ES-I3 (cell line): Measurements from ENCODE around the gene NCOA3.

Experiments used
- H3K36me3 ChIP-seq: 2 replicates; pipeline ENCODE4 v1.6.1; 2013; ENCODE audit warnings: mild to moderate bottlenecking, low read length, control low read depth, moderate library complexity; ENCODE audit not compliant: insufficient read depth
- H3K4me1 ChIP-seq: 2 replicates; pipeline ENCODE4 v1.6.1; 2013; ENCODE audit warnings: mild to moderate bottlenecking, control low read depth, low read length; ENCODE audit not compliant: insufficient read depth
- H3K9ac ChIP-seq: 2 replicates; pipeline ENCODE4 v1.6.1; 2013; ENCODE audit warnings: low read depth, mild to moderate bottlenecking, low read length, moderate library complexity
- H3K9me3 ChIP-seq: 2 replicates; pipeline ENCODE4 v1.6.1; 2013; ENCODE audit warnings: mild to moderate bottlenecking, low read length, moderate library complexity; ENCODE audit not compliant: control insufficient read depth, insufficient read depth

Gene NCOA3

GRCh38 chr20:47464380-47465101 lies 37.1 kb upstream of the NCOA3 start:
- Histone ChIP-seq H3K36me3 (no peaks in the 10 kb centered on the region), H3K4me1 (peaks cover 4% of the 10 kb centered on the region; the same call in 1 of the 2 replicates), H3K9ac (no peak overlapping the region), H3K9me3 (no peaks in the 10 kb centered on the region)

- Histone ChIP-seq H3K4me1 (peaks cover 4% of the 10 kb centered on the region; the same call in 1 of the 2 replicates), H3K9me3 (no peaks in the 10 kb centered on the region), H3K9ac (no peak overlapping the region), H3K36me3 (no peaks in the 10 kb centered on the region)
These were observed 36.2 kb upstream of the NCOA3 start for GRCh38 chr20:47465335-47466090.

GRCh38 chr20:47466213-47466612 lies 35.5 kb upstream of the NCOA3 start:
- H3K36me3 ChIP-seq = no peaks in the 10 kb centered on the region
- H3K9ac ChIP-seq = no peak overlapping the region
- H3K4me1 ChIP-seq = peaks cover 4% of the 10 kb centered on the region; the same call in 1 of the 2 replicates
- no peaks in the 10 kb centered on the region for H3K9me3 ChIP-seq

GRCh38 chr20:47466704-47467459 lies 34.8 kb upstream of the NCOA3 start:
- Histone ChIP-seq H3K9me3 (no peaks in the 10 kb centered on the region), H3K4me1 (peaks cover 4% of the 10 kb centered on the region; the same call in 1 of the 2 replicates), H3K36me3 (no peaks in the 10 kb centered on the region), H3K9ac (no peak overlapping the region)

- Histone ChIP-seq H3K36me3 (no peaks in the 10 kb centered on the region), H3K9ac (no peak overlapping the region), H3K9me3 (no peaks in the 10 kb centered on the region), H3K4me1 (peaks cover 4% of the 10 kb centered on the region; the same call in 1 of the 2 replicates)
These were observed 33.2 kb upstream of the NCOA3 start for GRCh38 chr20:47468290-47469050.

GRCh38 chr20:47475419-47476044 lies 26.2 kb upstream of the NCOA3 start:
- Histone ChIP-seq H3K4me1 (no peaks in the 10 kb centered on the region), H3K9ac (no peak overlapping the region), H3K9me3 (no peaks in the 10 kb centered on the region), H3K36me3 (no peaks in the 10 kb centered on the region)

- Histone ChIP-seq H3K9ac (no peak overlapping the region), H3K9me3 (no peaks in the 10 kb centered on the region), H3K36me3 (no peaks in the 10 kb centered on the region), H3K4me1 (no peaks in the 10 kb centered on the region)
These were observed 25.2 kb upstream of the NCOA3 start for GRCh38 chr20:47476452-47476851.

GRCh38 chr20:47479093-47479492 lies 22.6 kb upstream of the NCOA3 start:
- H3K9ac ChIP-seq = no peak overlapping the region
- no peaks in the 10 kb centered on the region for H3K4me1 ChIP-seq

GRCh38 chr20:47479506-47479905 lies 22.2 kb upstream of the NCOA3 start:
- no peaks in the 10 kb centered on the region for H3K9me3 ChIP-seq
- no peak overlapping the region for H3K9ac ChIP-seq
- no peaks in the 10 kb centered on the region for H3K4me1 ChIP-seq
- no peaks in the 10 kb centered on the region for H3K36me3 ChIP-seq

More at GRCh38 chr20:47479093-47479492, 22.6 kb upstream of the NCOA3 start:
- Histone ChIP-seq H3K36me3 (no peaks in the 10 kb centered on the region), H3K9me3 (no peaks in the 10 kb centered on the region)

- no peaks in the 10 kb centered on the region for H3K4me1 ChIP-seq
- no peak overlapping the region for H3K9ac ChIP-seq
- H3K36me3 ChIP-seq = no peaks in the 10 kb centered on the region
These were observed 21.4 kb upstream of the NCOA3 start for GRCh38 chr20:47480239-47480638.

GRCh38 chr20:47480705-47481104 lies 21.0 kb upstream of the NCOA3 start:
- no peak overlapping the region for H3K9ac ChIP-seq
- H3K4me1 ChIP-seq = no peaks in the 10 kb centered on the region
- no peaks in the 10 kb centered on the region for H3K9me3 ChIP-seq
- no peaks in the 10 kb centered on the region for H3K36me3 ChIP-seq

More at GRCh38 chr20:47480239-47480638, 21.4 kb upstream of the NCOA3 start:
- no peaks in the 10 kb centered on the region for H3K9me3 ChIP-seq

GRCh38 chr20:47481330-47482216 lies 20.1 kb upstream of the NCOA3 start:
- H3K9ac ChIP-seq = no peak overlapping the region
- H3K4me1 ChIP-seq = no peaks in the 10 kb centered on the region
- no peaks in the 10 kb centered on the region for H3K9me3 ChIP-seq
- H3K36me3 ChIP-seq = no peaks in the 10 kb centered on the region

- no peaks in the 10 kb centered on the region for H3K4me1 ChIP-seq
- H3K9ac ChIP-seq = no peak overlapping the region
- no peaks in the 10 kb centered on the region for H3K36me3 ChIP-seq
- H3K9me3 ChIP-seq = no peaks in the 10 kb centered on the region
These were observed 19.0 kb upstream of the NCOA3 start for GRCh38 chr20:47482705-47483104.
